NCI-H526 (cell line): ENCODE data around the gene FDXR.
A peak's percentile ranks its signal among the peaks of the same experiment; 100 is the strongest.
"Not testable (repeated sequence)": the region's sequence is repeated elsewhere in the genome, so short reads cannot be mapped to it uniquely, and the experiment has no call there.

Source experiments
- DNase-seq, 2 experiments: peaks; one replicate each; lab custom pipeline; 2025; lab: John Stamatoyannopoulos, UW

The FDXR gene

GRCh38 chr17:74871356-74872076, 1.3 kb downstream of the FDXR start:
- no peak for DNase-seq

- no peak for DNase-seq
These were observed 2.3 kb downstream of the FDXR start for GRCh38 chr17:74870512-74870911.

GRCh38 chr17:74870028-74870427, 2.8 kb downstream of the FDXR start:
- DNase-seq = not testable (repeated sequence)

DNA sequence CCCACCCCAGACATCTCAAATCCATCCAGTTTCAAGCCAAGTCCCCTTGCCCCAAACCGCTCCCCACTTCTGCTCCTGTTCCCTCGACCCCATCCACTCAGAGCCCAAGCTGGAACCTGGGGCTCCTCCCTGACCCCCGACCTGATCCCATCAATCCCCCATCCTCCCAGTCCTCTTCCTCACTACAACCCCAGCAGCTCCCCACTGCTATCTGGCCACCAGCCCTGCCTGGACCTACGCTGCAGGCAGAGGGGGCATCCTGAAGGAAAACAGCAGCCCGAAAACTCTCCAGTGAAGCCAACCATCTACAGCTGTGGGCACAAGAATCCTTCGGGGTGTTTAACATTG, 3.9 kb downstream of the FDXR start:
- DNase-seq = no peak

DNA sequence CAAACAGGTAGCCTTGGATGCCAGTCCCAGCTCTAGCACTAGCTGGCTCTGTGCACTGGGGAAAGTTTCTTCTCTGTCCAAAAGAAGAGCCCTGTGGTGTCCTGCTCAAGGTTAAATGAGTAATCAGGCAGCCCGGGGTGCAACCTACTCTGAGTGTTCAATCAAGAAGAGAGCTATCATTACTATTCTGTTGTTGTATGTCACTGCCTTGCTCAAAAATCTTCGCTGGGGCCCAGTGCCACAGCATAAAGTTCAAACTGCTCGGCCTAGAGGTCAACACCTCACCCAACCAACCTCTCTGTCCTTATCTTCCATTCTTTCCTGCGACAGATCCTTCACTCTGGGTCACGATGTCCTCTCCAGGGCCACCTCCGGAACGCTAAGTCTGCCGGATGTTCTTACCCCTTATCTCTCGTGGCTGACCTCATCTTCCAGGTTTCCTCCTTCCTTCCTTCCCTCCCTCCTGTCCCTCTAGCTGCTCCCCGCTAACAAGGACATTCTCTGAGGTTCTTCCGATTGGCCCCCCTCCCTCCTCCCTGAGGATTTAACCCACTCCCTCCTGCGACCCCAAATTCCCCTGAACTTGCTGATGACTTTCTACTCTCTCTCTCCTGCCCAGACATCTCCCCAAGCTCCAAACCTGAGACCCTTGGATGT, 4.4 kb downstream of the FDXR start:
- no peak for DNase-seq

DNA sequence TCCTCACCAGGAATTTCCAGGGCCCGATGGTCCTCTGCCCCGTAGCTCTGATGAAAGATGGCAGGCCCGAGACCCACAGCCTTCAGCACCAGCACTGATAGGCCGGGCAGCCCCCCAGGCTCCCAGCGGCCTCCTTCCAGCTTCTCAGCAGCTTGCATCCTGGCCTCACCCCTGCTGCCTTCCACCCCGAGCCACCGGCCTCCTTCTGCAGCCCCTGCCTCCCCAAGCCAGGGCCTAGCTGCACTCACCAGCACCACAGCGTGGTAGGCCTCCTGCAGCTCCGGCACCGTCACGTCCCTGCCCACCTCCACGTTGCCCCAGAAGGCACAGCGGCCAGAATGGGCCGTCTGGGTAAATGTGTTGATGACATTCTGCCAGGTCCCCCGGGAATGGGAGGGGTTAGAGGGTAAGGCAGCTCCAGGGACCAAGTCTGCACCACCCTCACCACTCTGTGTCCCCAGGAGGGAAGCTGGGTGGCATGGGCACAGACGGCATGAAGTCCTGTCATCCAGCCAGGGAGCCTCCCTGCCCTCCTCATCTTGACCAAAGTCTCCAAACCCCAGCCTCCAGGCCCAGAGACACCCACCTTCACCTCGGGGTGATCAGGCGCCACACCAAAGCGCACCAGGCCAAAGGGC, 6.5 kb downstream of the FDXR start:
- DNase-seq = no peak

GRCh38 chr17:74865504-74866197, 7.1 kb downstream of the FDXR start:
- DNase-seq = no peak

- DNase-seq = peak in 1 of 2 experiments; percentile 79
These were observed 7.9 kb downstream of the FDXR start for GRCh38 chr17:74864866-74865395.

GRCh38 chr17:74864297-74864865, 8.4 kb downstream of the FDXR start:
- no peak for DNase-seq

- no peak for DNase-seq
These were observed 9.1 kb downstream of the FDXR start for GRCh38 chr17:74863420-74864296.

DNA sequence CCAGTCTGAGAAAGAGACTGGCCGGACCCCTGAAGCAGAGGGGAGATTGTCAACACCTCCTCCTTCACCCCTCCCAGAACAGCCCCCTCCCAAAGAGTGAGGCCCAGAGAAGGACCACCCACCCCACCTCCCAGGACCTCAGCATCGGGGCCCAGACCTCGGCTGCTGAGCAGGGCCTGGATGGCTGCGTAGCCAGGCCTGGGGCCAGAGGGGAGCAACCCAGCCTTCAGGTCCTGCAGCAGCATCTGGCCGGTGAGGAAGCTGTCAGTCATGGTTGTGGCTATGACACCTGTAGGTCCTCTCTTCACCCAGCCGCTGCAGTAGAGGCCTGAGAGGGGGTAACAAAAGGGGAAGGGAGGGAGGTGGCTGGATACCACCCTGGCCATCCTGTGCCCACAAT, 9.9 kb downstream of the FDXR start:
- DNase-seq = no peak

- peak in 1 of 2 experiments; percentile 85 for DNase-seq
These were observed 10.5 kb downstream of the FDXR start for GRCh38 chr17:74862108-74862901.

- DNase-seq = no peak
These were observed 11.1 kb downstream of the FDXR start for GRCh38 chr17:74861662-74862107.

DNA sequence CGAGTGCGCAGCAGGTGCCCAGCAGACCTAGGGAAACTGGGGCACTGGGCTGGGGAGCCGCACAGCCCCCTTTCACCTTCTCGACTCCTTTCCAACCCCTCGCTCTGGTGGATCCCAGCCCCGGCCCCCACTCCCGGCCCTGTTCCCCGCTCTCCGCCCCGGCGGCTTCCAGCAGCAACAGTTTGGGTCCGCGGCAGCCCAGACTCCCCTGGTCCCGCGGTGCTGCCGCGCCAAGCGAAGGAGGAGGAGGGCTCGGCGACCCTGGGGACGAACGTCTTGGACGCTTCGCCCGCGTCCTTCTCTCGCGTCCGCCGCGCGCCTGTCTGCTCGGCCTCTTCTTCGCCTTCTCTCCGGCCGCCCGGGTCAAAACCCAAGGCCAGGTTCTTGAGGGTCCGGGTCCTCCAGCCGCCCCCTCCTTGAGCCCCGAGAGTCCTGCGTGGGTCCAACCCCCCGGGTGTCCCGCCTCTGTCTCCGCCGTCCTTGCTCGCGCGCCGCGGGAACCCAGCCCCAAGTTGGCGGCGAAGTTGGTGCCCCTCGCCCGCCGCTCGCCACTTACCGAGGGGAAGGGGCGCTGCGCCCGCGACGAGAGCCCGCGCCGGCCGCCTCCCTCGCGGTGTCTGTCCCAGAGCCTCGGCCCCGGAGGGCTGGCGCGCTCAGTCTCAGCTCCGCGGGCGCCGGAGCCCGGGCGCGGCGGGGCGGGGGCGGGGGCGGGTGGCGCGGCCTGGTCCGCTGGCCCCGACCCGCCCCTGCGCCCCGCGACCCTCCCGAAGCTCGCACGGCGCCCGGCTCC, 11.7 kb downstream of the FDXR start:
- peak in 1 of 2 experiments; percentile 50 for DNase-seq

DNA sequence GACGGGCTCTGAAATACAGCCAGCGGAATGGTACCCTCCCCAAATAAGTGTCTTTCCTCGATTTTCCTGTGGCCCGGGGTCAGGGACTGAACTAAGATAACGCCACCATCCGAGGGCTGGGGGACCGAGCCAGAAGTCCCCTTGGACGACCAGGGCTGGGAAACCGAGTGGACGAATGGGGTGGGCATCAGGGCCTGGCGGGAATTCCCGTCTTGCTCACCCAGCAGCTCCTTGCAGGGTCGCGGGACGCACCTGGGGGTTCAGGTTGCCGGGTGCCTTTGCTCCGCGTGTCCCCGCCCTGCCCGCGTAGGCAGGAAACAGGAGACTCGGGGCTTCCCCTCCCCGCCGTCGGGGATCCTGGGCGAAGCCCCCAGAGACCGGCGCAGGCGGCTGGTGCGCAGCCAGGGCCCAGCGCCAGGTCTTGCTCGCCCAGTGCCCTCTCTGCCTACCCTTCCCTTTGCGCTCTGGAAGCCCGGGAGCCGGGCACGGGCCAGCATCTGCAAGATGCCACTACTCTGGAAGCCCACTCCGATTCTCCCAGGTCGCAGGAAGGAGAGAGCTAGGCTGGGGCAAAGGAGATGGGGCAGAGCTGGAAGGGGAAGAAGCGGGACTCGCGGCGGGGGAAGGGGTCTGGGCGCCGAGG, 12.4 kb downstream of the FDXR start:
- peak in 1 of 2 experiments; percentile 50 for DNase-seq

DNA sequence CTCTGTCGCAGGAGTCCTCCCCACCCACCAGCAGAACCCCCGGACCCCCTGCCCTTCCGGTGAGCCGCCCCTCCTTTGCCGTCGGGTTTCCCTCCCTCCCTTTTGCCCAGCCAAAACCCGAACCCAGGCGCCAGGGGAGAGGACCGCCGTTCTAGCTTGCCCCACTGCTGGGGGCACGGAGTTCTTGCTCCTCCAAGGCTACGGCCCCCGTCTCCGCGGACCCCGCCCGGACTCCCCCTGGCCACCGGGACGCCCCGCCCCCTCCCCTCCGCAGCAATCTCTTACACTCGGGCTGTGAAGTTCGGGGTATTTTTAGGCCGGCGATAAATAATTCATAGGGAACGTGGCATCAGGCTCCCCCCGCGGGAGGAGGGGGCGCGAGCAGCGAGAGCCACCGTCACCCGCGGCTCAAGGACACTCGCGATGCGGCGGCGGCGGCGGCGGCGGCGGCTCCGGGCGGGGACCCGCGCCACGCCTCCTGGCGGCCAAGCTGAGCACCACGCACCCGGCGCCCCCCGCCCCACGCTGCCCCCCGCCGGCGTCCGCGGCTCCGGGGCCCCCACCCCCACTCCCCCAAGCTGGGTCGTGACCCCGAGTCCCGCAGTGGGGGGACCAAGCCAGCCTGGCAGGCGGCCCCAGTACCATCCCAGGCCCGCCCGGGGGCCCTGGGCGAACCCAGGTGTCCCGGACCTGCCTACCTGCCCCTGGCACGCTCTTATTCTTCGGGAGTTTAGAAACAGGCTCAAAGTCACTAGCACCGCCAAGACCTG, 13.2 kb downstream of the FDXR start, which contains the start of gene GRIN2C:
Gene GRIN2C (minus strand): TSS at position 427 of the 770 bp plus-strand sequence. CDS start 4,793 bp downstream, outside the sequence.
- peak in 1 of 2 experiments; percentile 48 for DNase-seq

- no peak for DNase-seq
These were observed 13.9 kb downstream of the FDXR start for GRCh38 chr17:74858672-74859458.
